Measurements from ENCODE around the gene ARHGAP22.

The ARHGAP22 gene

GRCh38 chr10:48572414-48572813, 32.5 kb downstream of the ARHGAP22 start:
- no peak for TF ChIP-seq GATA2 (IDR thresholded peaks at IDR 0.05; ENCODE audit: low read depth, low read length)

GRCh38 chr10:48568546-48568945, 36.3 kb downstream of the ARHGAP22 start:
- TF ChIP-seq GATA2 (IDR thresholded peaks at IDR 0.05; ENCODE audit: low read depth, low read length) = no peak
- no peak for TF ChIP-seq GATA3 (IDR thresholded peaks at IDR 0.05; ENCODE audit: low read depth, low read length)

- TF ChIP-seq GATA2 (IDR thresholded peaks at IDR 0.05; ENCODE audit: low read depth, low read length) = no peak
- TF ChIP-seq GATA3 (IDR thresholded peaks at IDR 0.05; ENCODE audit: low read depth, low read length) = no peak
Measured at GRCh38 chr10:48568131-48568530, 36.7 kb downstream of the ARHGAP22 start.

- TF ChIP-seq GATA3 (IDR thresholded peaks at IDR 0.05; ENCODE audit: low read depth, low read length) (no peak), GATA2 (IDR thresholded peaks at IDR 0.05; ENCODE audit: low read depth, low read length) (no peak)
Measured at GRCh38 chr10:48567346-48567745, 37.5 kb downstream of the ARHGAP22 start.

GRCh38 chr10:48564466-48565160, 40.3 kb downstream of the ARHGAP22 start:
- TF ChIP-seq GATA3 (IDR thresholded peaks at IDR 0.05; ENCODE audit: low read depth, low read length) (no peak), GATA2 (IDR thresholded peaks at IDR 0.05; ENCODE audit: low read depth, low read length) (no peak)

GRCh38 chr10:48557511-48558123, 47.3 kb downstream of the ARHGAP22 start:
- TF ChIP-seq GATA3 (IDR thresholded peaks at IDR 0.05; ENCODE audit: low read depth, low read length) (no peak), GATA2 (IDR thresholded peaks at IDR 0.05; ENCODE audit: low read depth, low read length) (no peak)

- TF ChIP-seq GATA3 (IDR thresholded peaks at IDR 0.05; ENCODE audit: low read depth, low read length) (no peak), GATA2 (IDR thresholded peaks at IDR 0.05; ENCODE audit: low read depth, low read length) (no peak)
Measured at GRCh38 chr10:48556713-48557112, 48.2 kb downstream of the ARHGAP22 start.

- TF ChIP-seq GATA2 (IDR thresholded peaks at IDR 0.05; ENCODE audit: low read depth, low read length) (no peak), GATA3 (IDR thresholded peaks at IDR 0.05; ENCODE audit: low read depth, low read length) (no peak)
Measured at GRCh38 chr10:48556065-48556464, 48.8 kb downstream of the ARHGAP22 start.

GRCh38 chr10:48555310-48556042, 49.4 kb downstream of the ARHGAP22 start:
- no peak for TF ChIP-seq GATA3 (IDR thresholded peaks at IDR 0.05; ENCODE audit: low read depth, low read length)
- TF ChIP-seq GATA2 (IDR thresholded peaks at IDR 0.05; ENCODE audit: low read depth, low read length) = no peak

- TF ChIP-seq GATA2 (IDR thresholded peaks at IDR 0.05; ENCODE audit: low read depth, low read length) (no peak), GATA3 (IDR thresholded peaks at IDR 0.05; ENCODE audit: low read depth, low read length) (no peak)
Measured at GRCh38 chr10:48554656-48555055, 50.2 kb downstream of the ARHGAP22 start.

GRCh38 chr10:48554246-48554645, 50.6 kb downstream of the ARHGAP22 start:
- TF ChIP-seq GATA3 (IDR thresholded peaks at IDR 0.05; ENCODE audit: low read depth, low read length) (no peak), GATA2 (IDR thresholded peaks at IDR 0.05; ENCODE audit: low read depth, low read length) (no peak)

- TF ChIP-seq GATA3 (IDR thresholded peaks at IDR 0.05; ENCODE audit: low read depth, low read length) = no peak
- TF ChIP-seq GATA2 (IDR thresholded peaks at IDR 0.05; ENCODE audit: low read depth, low read length) = no peak
Measured at GRCh38 chr10:48552946-48553564, 51.8 kb downstream of the ARHGAP22 start.

GRCh38 chr10:48551861-48552591, 52.8 kb downstream of the ARHGAP22 start:
- TF ChIP-seq GATA3 (IDR thresholded peaks at IDR 0.05; ENCODE audit: low read depth, low read length) = no peak
- TF ChIP-seq GATA2 (IDR thresholded peaks at IDR 0.05; ENCODE audit: low read depth, low read length) = no peak

GRCh38 chr10:48550977-48551376, 53.9 kb downstream of the ARHGAP22 start:
- TF ChIP-seq GATA3 (IDR thresholded peaks at IDR 0.05; ENCODE audit: low read depth, low read length) (no peak), GATA2 (IDR thresholded peaks at IDR 0.05; ENCODE audit: low read depth, low read length) (no peak)
